HEK293 (cell line): ENCODE measurements around the gene MRPL51.

Experiments used
- ZNF585B ChIP-seq: fragments of 450-650 bp; formaldehyde crosslinking; IDR thresholded peaks from 2 replicates; pipeline ENCODE4 v1.5.1; 2016; ENCODE audit warnings: missing biosample characterization, missing genetic modification characterization
- ZNF701 ChIP-seq: fragments of 450-650 bp; formaldehyde crosslinking; IDR thresholded peaks from 2 replicates; pipeline ENCODE4 v1.5.1; 2016; ENCODE audit warnings: missing biosample characterization, missing genetic modification characterization
- TF ChIP-seq, protein P1 (sequence below): fragments of 450-650 bp; formaldehyde crosslinking; conservative IDR thresholded peaks from 2 replicates; pipeline ENCODE4 v1.5.1; 2016; ENCODE audit warnings: low read depth, missing biosample characterization, missing genetic modification characterization
- TF ChIP-seq, protein P2 (sequence below): fragments of 450-650 bp; formaldehyde crosslinking; IDR thresholded peaks from 2 replicates; pipeline ENCODE4 v1.5.1; 2016; ENCODE audit warnings: missing biosample characterization, missing genetic modification characterization

DNA sequence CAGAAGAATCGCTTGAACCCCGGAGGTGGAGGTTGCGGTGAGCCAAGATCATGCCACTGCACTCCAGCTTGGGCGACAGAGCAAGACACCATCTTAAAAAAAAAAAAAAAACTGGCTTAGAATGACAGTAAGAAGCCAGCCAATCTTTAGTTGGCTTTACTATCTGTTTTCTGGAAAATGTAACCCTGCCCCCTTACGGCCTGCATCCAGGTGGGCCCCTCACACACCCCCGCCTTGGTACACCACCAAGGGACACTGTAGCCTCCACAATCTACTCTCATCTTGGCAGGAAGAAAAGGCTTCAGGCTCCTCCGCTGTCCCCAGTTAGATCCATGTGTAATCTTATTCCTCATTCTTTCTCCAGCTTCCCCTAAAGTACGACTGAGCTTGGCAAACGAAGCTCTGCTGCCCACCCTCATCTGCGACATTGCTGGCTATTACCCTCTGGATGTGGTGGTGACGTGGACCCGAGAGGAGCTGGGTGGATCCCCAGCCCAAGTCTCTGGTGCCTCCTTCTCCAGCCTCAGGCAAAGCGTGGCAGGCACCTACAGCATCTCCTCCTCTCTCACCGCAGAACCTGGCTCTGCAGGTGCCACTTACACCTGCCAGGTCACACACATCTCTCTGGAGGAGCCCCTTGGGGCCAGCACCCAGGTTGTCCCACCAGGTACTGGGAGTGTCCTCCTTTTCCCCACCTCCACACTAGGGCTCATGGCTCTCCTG, 34.6 kb downstream of the MRPL51 start:
- TF ChIP-seq ZNF701 (tag by site-specific recombination) (no peak), ZNF585B (tag by site-specific recombination) (no peak)
- TF ChIP-seq, protein P1, sequence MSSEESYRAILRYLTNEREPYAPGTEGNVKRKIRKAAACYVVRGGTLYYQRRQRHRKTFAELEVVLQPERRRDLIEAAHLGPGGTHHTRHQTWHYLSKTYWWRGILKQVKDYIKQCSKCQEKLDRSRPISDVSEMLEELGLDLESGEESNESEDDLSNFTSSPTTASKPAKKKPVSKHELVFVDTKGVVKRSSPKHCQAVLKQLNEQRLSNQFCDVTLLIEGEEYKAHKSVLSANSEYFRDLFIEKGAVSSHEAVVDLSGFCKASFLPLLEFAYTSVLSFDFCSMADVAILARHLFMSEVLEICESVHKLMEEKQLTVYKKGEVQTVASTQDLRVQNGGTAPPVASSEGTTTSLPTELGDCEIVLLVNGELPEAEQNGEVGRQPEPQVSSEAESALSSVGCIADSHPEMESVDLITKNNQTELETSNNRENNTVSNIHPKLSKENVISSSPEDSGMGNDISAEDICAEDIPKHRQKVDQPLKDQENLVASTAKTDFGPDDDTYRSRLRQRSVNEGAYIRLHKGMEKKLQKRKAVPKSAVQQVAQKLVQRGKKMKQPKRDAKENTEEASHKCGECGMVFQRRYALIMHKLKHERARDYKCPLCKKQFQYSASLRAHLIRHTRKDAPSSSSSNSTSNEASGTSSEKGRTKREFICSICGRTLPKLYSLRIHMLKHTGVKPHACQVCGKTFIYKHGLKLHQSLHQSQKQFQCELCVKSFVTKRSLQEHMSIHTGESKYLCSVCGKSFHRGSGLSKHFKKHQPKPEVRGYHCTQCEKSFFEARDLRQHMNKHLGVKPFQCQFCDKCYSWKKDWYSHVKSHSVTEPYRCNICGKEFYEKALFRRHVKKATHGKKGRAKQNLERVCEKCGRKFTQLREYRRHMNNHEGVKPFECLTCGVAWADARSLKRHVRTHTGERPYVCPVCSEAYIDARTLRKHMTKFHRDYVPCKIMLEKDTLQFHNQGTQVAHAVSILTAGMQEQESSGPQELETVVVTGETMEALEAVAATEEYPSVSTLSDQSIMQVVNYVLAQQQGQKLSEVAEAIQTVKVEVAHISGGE: no peak
- TF ChIP-seq, protein P2, sequence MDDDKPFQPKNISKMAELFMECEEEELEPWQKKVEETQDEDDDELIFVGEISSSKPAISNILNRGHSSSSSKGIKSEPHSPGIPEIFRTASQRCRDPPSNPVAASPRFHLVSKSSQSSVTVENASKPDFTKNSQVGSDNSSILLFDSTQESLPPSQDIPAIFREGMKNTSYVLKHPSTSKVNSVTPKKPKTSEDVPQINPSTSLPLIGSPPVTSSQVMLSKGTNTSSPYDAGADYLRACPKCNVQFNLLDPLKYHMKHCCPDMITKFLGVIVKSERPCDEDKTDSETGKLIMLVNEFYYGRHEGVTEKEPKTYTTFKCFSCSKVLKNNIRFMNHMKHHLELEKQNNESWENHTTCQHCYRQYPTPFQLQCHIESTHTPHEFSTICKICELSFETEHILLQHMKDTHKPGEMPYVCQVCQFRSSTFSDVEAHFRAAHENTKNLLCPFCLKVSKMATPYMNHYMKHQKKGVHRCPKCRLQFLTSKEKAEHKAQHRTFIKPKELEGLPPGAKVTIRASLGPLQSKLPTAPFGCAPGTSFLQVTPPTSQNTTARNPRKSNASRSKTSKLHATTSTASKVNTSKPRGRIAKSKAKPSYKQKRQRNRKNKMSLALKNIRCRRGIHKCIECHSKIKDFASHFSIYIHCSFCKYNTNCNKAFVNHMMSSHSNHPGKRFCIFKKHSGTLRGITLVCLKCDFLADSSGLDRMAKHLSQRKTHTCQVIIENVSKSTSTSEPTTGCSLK: no peak
